GM12872 (cell line): ENCODE measurements around the gene SATB1.

Experiments used
- CTCF ChIP-seq: IDR thresholded peaks from 3 replicates; pipeline ENCODE4 v1.5.1; 2011; ENCODE audit warnings: low read depth, mild to moderate bottlenecking, low read length, moderate library complexity; ENCODE audit not compliant: insufficient read depth

SATB1 gene

DNA sequence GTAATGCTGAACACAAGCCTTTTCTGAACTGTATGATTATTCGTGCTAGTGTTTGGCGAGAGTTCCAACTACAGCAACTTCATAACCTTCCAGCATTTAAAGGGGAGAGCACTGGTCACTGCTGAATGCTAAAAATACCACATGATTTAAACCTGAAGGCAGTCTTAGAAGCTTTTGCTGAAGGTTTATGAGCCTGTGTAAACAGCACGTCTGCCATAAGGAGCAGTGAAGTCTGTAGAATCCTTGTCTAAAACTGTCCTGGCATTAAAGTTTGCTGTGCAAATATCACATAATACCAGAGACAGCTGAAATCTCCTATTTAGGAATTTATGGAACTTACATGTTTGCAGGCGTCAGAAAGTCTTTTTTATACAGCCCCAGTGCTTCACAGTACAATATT is 5.9 kb downstream of the SATB1 start:
- no peak for TF ChIP-seq CTCF

DNA sequence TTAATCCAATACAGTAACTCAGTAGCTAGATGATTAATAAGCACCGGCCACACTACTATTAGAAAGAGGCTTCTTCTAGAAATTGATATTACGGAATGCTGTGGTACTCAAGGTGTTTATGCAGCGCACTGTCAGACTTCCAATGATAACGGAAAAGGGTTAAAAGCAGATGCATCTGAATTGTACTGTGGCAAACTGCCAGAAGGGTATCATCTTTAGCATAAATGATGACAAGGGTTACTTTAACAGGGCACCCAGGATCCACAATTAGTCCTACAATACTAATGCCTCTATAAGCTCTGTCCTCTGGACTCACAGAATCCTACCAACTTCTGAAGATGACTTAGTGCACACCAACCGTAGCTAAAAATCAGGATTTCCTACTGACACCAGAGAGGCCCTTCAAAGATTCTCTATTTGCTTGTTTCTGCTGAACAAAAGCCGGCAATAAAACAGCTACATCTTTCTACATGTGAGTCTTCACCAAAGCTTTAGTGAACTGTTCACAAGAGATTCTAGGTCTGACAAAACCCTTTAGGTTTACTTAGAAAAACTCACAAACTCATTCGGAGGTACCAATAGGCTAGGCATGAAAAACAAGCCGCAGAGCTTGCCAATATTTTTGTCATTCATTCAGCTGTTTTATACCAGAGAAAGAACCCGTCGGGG is 7.1 kb downstream of the SATB1 start:
- TF ChIP-seq CTCF: no peak

DNA sequence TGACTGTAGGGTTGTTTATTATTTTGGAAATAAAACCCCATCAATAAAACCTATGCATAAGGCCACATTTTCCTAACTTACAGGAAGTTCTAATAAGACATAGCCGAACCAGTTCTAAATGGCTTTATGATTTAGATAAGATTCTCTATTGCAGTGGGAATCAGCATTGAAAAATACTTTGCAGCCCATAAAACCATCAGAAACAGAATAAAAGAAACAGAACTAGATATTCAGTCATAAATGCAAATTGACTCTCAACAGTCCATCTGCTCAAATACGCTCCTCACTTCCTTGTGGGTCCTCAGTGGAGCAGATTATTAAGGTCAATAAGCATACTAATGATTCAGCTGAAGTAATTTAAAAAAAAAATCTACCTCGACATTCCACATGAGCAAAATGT is 8.8 kb downstream of the SATB1 start:
- TF ChIP-seq CTCF: no peak

DNA sequence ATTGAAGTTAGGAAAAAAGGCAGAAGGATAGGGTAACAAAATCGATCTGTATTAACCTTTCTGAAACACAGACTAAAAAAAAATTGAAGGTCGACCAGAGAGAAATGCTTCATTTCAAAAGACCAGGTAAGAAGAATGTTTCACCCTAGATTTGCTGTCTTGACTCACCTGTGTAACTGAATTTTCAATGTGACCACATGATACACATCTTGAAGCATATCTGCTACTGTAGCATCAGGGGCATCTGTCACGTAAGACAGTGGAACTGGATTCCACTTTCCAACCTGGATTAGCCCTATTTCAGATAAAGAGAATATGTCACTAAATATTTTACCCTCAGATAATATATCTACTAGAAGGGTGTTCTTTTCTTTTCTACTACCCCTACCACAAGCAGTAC is 9.3 kb downstream of the SATB1 start:
- TF ChIP-seq CTCF: no peak

DNA sequence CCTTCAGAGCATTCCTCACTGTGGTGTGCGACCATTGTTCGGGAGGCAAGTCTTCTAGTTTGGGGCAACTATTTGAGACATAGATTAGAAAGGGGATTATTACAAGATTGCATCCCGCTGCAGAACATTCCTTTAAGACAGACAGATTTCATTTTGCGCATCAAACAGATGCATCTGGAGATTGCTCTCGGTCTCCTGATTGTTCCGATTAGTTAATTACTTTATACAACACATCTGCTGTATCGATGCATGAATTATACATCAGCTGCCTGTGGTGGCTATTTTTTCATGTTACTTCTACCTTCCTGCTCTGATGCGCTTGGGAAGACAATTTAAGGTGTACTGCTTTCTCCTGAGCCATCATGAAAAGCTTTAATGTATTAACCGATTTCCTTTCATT is 10.0 kb downstream of the SATB1 start:
- TF ChIP-seq CTCF: no peak

DNA sequence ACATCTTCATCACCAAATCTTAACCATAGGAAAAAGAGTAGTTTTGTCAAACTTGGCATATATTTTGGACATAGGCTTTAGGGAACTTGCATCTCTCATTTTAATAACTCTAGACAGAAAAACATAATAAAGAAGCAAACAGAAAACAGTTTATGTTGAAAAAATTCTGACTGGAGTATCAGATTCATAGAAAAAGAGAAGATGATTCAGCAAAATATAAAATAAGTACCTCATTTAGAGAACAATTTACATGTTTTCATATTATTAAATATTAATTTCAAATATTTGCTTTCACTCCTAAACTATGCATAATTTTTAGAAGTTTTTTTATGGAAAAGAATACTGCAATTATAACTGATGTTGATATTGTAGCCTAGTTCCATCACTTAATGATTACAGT is 12.5 kb downstream of the SATB1 start:
- no peak for TF ChIP-seq CTCF

GRCh38 chr3:18411541-18411940 is 13.6 kb downstream of the SATB1 start:
- no peak for TF ChIP-seq CTCF
